NCI-H510A treated with DMSO at 0.1 percent for 48 hours (cell line): ENCODE results near the gene STX1A.
"Not testable (repeated sequence)": the region's sequence is repeated elsewhere in the genome, so short reads cannot be mapped to it uniquely, and the experiment has no call there.

ENCODE experiments used
- DNase-seq: peaks from one replicate; lab custom pipeline; 2025; lab: John Stamatoyannopoulos, UW

The STX1A gene

GRCh38 chr7:73682745-73683055 lies 36.8 kb downstream of the STX1A start:
- DNase-seq = no peak

DNA sequence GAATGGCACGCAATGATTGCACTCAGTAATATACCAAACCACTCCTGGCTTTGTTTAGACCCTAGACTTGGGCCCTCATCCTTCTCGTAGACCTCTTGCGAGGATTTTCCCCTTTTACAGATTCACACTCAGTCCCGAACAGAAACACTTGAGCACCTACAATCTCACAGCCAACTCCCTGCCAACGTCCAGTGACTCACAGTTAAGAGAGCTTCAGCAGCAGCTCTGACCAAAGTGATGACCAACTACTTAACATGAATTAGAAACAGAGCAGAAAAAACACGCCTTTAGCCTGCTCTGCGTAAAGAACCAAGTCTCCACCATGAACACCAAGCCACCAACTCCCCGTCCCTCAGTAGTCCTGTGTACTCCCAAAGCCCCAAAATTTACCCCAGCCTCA lies 38.4 kb downstream of the STX1A start:
- DNase-seq = no peak

GRCh38 chr7:73680501-73680900 lies 39.0 kb downstream of the STX1A start:
- DNase-seq = no peak

DNA sequence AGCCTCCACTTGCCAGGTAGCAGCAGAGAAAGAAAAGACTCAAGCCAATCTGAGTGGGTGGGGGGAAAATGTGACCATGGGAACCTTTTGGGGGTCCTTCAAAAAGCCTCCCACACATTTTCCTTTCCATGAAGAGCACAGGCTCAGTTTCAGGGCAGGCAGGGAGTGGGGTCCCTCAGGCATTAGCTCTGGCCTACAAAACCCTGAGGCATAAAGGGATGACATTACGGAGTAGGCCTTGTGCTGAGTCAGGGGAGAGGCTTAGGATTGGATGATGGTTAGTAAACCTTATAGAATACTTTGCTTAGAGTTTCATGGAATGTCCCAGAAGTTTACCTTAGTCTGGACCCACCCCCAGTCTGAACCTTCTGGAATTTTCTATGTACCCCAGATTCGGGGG lies 39.8 kb downstream of the STX1A start:
- DNase-seq = no peak

GRCh38 chr7:73678862-73679261 lies 40.6 kb downstream of the STX1A start:
- DNase-seq = no peak

- DNase-seq = not testable (repeated sequence)
These were observed 43.4 kb downstream of the STX1A start for GRCh38 chr7:73676062-73676461.

DNA sequence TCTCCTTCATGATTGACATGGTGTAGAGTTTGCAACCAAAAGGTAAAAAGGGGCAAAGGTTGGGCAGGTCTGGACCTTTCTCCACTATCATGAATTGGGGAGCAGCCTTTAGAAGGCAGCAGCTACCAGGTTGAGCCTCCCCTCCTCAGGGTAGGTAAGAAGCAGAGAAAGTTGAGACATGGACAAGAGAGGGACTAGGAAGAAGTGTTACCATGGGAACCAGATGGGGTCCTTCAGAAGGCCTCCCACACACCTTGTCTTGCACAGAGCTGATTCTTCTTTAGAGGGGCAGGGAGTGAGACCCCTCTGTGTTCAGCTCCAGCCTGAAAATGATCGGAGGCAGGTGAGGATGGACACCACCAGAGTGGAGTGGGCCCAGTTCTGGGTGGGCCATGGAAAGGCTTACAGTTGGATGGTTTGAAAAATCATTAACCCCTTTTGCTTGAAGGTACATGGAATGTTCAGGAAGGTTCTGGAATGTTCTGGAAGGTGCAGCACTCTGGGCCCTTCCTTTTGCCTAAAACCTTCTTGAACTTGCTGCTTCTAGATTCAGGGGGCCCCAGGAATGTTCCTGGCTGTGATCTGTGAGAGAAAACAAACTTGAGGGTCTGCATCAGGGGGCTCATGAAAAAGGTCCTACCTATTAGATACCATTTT lies 44.9 kb downstream of the STX1A start:
- DNase-seq = no peak

GRCh38 chr7:73671857-73672445 lies 47.5 kb downstream of the STX1A start:
- no peak for DNase-seq

DNA sequence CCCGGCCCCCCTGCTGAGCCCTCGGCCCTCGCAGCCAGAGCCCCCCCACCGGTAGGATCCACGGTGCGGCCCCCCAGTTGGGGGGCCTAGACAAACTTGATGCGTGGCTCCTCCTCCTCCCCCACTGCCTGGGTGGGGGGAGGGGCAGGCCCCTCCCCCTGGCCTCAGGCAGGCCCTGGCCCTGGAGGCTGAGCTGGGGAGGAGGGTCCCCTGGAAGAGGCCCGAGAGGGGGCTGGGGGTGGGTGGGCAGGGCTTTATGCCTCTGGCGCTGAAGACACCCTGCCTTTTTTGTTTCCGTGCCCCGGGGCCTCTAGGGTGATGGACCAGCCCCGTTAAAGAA lies 48.2 kb downstream of the STX1A start:
- no peak for DNase-seq

GRCh38 chr7:73669858-73670385 lies 49.5 kb downstream of the STX1A start:
- no peak for DNase-seq

- no peak for DNase-seq
These were observed 50.2 kb downstream of the STX1A start for GRCh38 chr7:73669288-73669701.

- DNase-seq = no peak
These were observed 50.6 kb downstream of the STX1A start for GRCh38 chr7:73668886-73669230.

DNA sequence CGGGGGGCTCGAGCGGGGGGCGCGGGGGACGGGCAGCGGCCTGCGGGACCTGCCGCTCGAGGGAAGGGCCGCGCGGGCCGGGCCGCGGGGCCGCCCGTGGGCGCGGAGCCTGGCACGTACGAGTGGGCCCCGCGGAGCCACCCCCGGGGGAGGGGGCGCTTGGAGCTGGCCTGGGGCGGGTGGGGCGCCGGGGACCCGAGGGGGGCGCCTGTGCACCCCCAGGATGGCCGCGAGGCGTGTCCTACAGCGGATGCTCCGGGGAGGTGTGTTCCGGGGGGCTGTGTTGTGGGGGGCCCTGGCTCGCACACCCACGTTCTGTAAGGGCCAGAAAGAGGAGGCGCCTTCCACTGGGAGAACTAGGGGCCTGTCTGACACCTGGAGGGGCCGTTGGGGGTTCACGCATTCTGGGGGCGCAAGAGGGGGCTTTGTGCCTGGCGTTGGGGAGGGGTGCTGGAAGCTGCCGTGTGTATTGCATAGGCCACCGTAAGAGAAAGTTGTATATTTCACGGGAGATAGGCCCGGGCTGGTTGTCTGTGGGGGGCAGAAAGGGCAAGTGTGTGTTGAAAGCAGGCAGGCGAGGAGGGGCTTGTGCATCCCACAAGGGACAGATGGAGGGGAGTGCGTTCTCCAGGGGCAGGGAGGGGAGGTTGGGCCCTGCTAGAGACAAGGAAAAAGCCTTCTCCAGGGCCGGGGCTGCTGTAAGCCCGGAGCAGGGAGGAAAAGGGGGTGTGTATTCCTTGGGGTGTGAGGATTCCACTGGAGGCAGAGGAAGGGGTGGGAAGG lies 51.2 kb downstream of the STX1A start:
- DNase-seq = no peak

GRCh38 chr7:73667344-73668102 lies 51.9 kb downstream of the STX1A start, which contains the start of gene VPS37D:
TSS of gene VPS37D (plus strand) at chr7:73667831. CDS start at chr7:73667959, 128 bp downstream.
- peak; percentile 78 for DNase-seq

GRCh38 chr7:73663033-73663432 lies 56.4 kb downstream of the STX1A start:
- no peak for DNase-seq

GRCh38 chr7:73660594-73660993 lies 58.9 kb downstream of the STX1A start:
- not testable (repeated sequence) for DNase-seq

DNA sequence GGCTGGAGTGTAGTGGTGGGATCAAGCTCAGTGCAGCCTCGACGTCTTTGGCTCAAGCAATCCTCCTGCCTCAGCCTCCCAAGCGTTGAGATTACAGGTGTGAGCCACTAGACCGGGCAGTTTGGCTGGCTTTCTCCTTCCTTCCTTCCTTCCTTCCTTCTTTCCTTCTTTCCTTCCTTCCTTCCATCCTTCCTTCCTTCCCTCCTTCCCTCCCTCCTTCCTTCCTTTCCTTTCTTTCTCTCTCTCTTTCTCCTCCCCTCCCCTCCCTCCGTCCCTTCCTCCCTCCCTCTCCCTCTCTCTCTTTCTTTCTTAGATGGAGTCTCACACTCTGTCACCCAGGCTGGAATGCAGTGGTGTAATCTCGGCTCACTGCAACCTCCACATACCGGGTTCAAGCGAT lies 59.5 kb downstream of the STX1A start:
- no peak for DNase-seq

GRCh38 chr7:73655309-73655708 lies 64.2 kb downstream of the STX1A start:
- not testable (repeated sequence) for DNase-seq

GRCh38 chr7:73652541-73652949 lies 66.9 kb downstream of the STX1A start:
- DNase-seq = no peak

GRCh38 chr7:73650524-73650923 lies 68.9 kb downstream of the STX1A start:
- DNase-seq = no peak

DNA sequence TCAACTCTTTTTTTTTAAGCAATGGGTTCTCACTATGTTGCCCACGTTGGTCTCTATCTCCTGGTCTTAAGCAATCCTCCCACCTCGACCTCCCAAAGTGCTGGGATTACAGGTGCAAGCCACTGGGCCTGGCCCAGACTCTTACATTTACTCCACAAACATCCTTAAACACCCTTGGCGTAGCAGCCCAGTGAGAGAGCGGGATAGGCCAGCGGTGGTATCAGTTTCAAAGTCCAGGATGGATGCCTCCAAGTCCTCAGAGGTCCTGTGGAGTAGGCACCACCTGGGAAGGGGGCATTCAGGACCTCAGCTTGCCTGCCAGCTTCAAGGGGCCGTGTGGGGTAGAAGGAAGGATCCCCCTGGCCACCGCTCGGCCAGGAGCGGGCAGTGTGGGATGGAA lies 69.9 kb downstream of the STX1A start:
- DNase-seq = no peak
